ENCODE measurements around the gene CYP4B1. TPM values are rescaled to one million over a fixed set of nuclear protein-coding genes. Genes with fewer than 3 reads are reported as not detected.

Gene CYP4B1
- not detected in 2 replicates for total RNA-seq

GRCh38 chr1:46798810-46799209, at the start of gene CYP4B1:
TSS of gene CYP4B1 (plus strand) at chr1:46799046. CDS start at chr1:46799082, 36 bp downstream.

Other genes starting within 250 kb of the CYP4B1 start
- gene KNCN, start 247.4 kb upstream of the CYP4B1 start, total RNA-seq = not detected in 2 replicates
- 21.2 and 29.1 TPM in 2 replicates for gene MKNK1, start 194.8 kb upstream of the CYP4B1 start, total RNA-seq
- 6.2 and 7.5 TPM in 2 replicates for gene MOB3C, start 182.2 kb upstream of the CYP4B1 start, total RNA-seq
- 33.1 and 40.5 TPM in 2 replicates for gene ATPAF1, start 130.7 kb upstream of the CYP4B1 start, total RNA-seq
- not detected in 2 replicates for gene TEX38, start 127.2 kb upstream of the CYP4B1 start, total RNA-seq
- 147 and 228 TPM in 2 replicates for gene EFCAB14, start 79.9 kb upstream of the CYP4B1 start, total RNA-seq
- not detected in 2 replicates for gene CYP4A11, start 142.4 kb downstream of the CYP4B1 start, total RNA-seq
- gene CYP4X1, start 224.6 kb downstream of the CYP4B1 start, total RNA-seq = 3.3 and 4.8 TPM in 2 replicates